GM12864 (cell line): ENCODE data around the gene PRKX.
"Not testable (repeated sequence)": the region's sequence is repeated elsewhere in the genome, so short reads cannot be mapped to it uniquely, and the experiment has no call there.

ENCODE experiments used
- DNase-seq: peaks from one replicate; pipeline ENCODE4 v3.0.0-alpha.2; 2011; ENCODE audit warnings: low read depth
- H3K4me3 ChIP-seq: 2 replicates; pipeline ENCODE4 v1.5.1; 2011; ENCODE audit warnings: mild to moderate bottlenecking, low read depth, low read length, control low read depth
- CTCF ChIP-seq: IDR thresholded peaks from 2 replicates; pipeline ENCODE4 v1.5.1; 2011; ENCODE audit warnings: low read depth, mild to moderate bottlenecking, moderate library complexity, low read length, control low read depth, inconsistent platforms; ENCODE audit errors: missing control alignments

PRKX gene

GRCh38 chrX:3712870-3713224, 602 bp downstream of the PRKX start:
- H3K4me3 ChIP-seq: peak overlapping the region; percentile 77
- no peak for DNase-seq
- no peak for TF ChIP-seq CTCF

- DNase-seq: no peak
- TF ChIP-seq CTCF: no peak
- peak overlapping the region; percentile 77 for H3K4me3 ChIP-seq
These were observed 1.2 kb downstream of the PRKX start for GRCh38 chrX:3712051-3712869.

GRCh38 chrX:3711331-3711917, 2.0 kb downstream of the PRKX start:
- no peak for TF ChIP-seq CTCF
- peak overlapping the region; percentile 77 for H3K4me3 ChIP-seq
- DNase-seq: no peak

GRCh38 chrX:3707673-3708274, 5.7 kb downstream of the PRKX start:
- not testable (repeated sequence) for H3K4me3 ChIP-seq, DNase-seq

GRCh38 chrX:3706481-3706880, 7.0 kb downstream of the PRKX start:
- H3K4me3 ChIP-seq: no peak overlapping the region

GRCh38 chrX:3703251-3703650, 10.2 kb downstream of the PRKX start:
- not testable (repeated sequence) for H3K4me3 ChIP-seq, DNase-seq

More at GRCh38 chrX:3706481-3706880, 7.0 kb downstream of the PRKX start:
- no peak for TF ChIP-seq CTCF
- no peak for DNase-seq

- H3K4me3 ChIP-seq, DNase-seq: not testable (repeated sequence)
These were observed 11.4 kb downstream of the PRKX start for GRCh38 chrX:3702095-3702494.

GRCh38 chrX:3701445-3701928, 12.0 kb downstream of the PRKX start:
- H3K4me3 ChIP-seq, DNase-seq: not testable (repeated sequence)

GRCh38 chrX:3699821-3700381, 13.5 kb downstream of the PRKX start:
- H3K4me3 ChIP-seq: peak overlapping the region; percentile 55

More at GRCh38 chrX:3699821-3700381, 13.5 kb downstream of the PRKX start:
- DNase-seq: no peak
- no peak for TF ChIP-seq CTCF
